Fibroblast of skin of scalp (primary cell): ENCODE data around the gene FAS.
A peak's percentile ranks its signal among the peaks of the same experiment; 100 is the strongest.

Experiments
- DNase-seq: peaks from one replicate; pipeline ENCODE4 v3.0.0-alpha.2; 2013

Gene FAS

GRCh38 chr10:89042562-89042961 is 52.0 kb downstream of the FAS start:
- no peak for DNase-seq

GRCh38 chr10:89043052-89043451 is 52.5 kb downstream of the FAS start:
- no peak for DNase-seq

GRCh38 chr10:89047397-89047796 is 56.8 kb downstream of the FAS start:
- peak; percentile 56 for DNase-seq

- DNase-seq = no peak
Measured at GRCh38 chr10:89051593-89051992, 61.0 kb downstream of the FAS start.

GRCh38 chr10:89053555-89053954 is 63.0 kb downstream of the FAS start:
- peak; percentile 40 for DNase-seq

- no peak for DNase-seq
Measured at GRCh38 chr10:89055159-89055558, 64.6 kb downstream of the FAS start.

GRCh38 chr10:89062861-89063260 is 72.3 kb downstream of the FAS start:
- DNase-seq = peak; percentile 46

- DNase-seq = no peak
Measured at GRCh38 chr10:89063465-89063864, 72.9 kb downstream of the FAS start.

GRCh38 chr10:89064748-89065147 is 74.2 kb downstream of the FAS start:
- DNase-seq = no peak
